Kidney (tissue), 14 donors: ENCODE data around the gene MYL6B. TPM values are rescaled to one million over a fixed set of nuclear protein-coding genes. Genes with fewer than 3 reads are reported as not detected.

ENCODE experiments used
- DNase-seq, 5 donors: peaks; one replicate each; pipeline ENCODE4 v3.0.0-alpha.2; 2013 to 2020
- FAIRE-seq: peaks from 2 replicates; lab custom pipeline; 2012; peaks lifted over from hg19 to GRCh38; lab: Jason Lieb, UNC
- H3K27ac ChIP-seq, 2 donors: one replicate each; pipeline ENCODE4 v1.7.0; 2013; ENCODE audit warnings: low read depth in 2 of 2, low read length in 2 of 2, inconsistent platforms in 1 of 2
- H3K27me3 ChIP-seq: one replicate; pipeline ENCODE4 v1.7.1; 2013; ENCODE audit warnings: low read length, inconsistent platforms; ENCODE audit not compliant: control insufficient read depth, insufficient read depth
- H3K36me3 ChIP-seq, 3 donors: one replicate each; pipeline versions ENCODE4 v1.7.0 to v1.7.1; 2013; ENCODE audit warnings: low read length in 3 of 3, control low read depth in 1 of 3, inconsistent platforms in 1 of 3; ENCODE audit not compliant: insufficient read depth in 3 of 3, control insufficient read depth in 2 of 3
- H3K4me1 ChIP-seq, 3 donors: one replicate each; pipeline versions ENCODE4 v1.7.0 to v1.7.1; 2013; ENCODE audit warnings: low read length in 3 of 3, inconsistent platforms in 1 of 3, low read depth in 1 of 3; ENCODE audit not compliant: control insufficient read depth in 2 of 3, insufficient read depth in 2 of 3
- H3K4me3 ChIP-seq, 3 donors: one replicate each; pipeline versions ENCODE4 v1.7.0 to v1.8.1; 2013; ENCODE audit warnings: low read length in 3 of 3, control low read depth in 1 of 3, inconsistent platforms in 1 of 3
- H3K9ac ChIP-seq, 3 donors: one replicate each; pipeline versions ENCODE4 v1.7.0 to v1.7.1; 2013; ENCODE audit warnings: low read length in 3 of 3, control low read depth in 1 of 3, inconsistent platforms in 1 of 3
- H3K9me3 ChIP-seq, 3 donors: one replicate each; pipeline versions ENCODE4 v1.7.0 to v1.7.1; 2013; ENCODE audit warnings: low read length in 3 of 3, control low read depth in 1 of 3, inconsistent platforms in 1 of 3; ENCODE audit not compliant: control insufficient read depth in 2 of 3, insufficient read depth in 1 of 3
- intact Hi-C: fragments of 100-400 bp; cut with DNase I; formaldehyde crosslinking; loops from one replicate; pipeline ENCODE4 v1.11.1; 2022
- polyA plus RNA-seq: library from polyadenylated mRNA; stranded (reverse); fragments of 350-450 nt; fragmentation: Illumina TruSeq; extraction: RNeasy Lipid Tissue Mini Kit (QIAGEN cat#74804); gene quantifications from one replicate; pipeline ENCODE4 v1.2.3, GENCODE V29; 2014; ENCODE audit warnings: low read depth, low replicate concordance; ENCODE audit not compliant: insufficient read depth
- total RNA-seq: library from RNA; stranded (reverse); fragmentation: NEBNext Ultra II Directional; extraction: Animal tissue kit (Norgen Biotek cat#: 25700); gene quantifications from one replicate; pipeline ENCODE4 v1.2.1, GENCODE V29; 2021
- TF ChIP-seq, protein P1 (sequence below): IDR thresholded peaks from 3 replicates; pipeline ENCODE4 v1.5.1; 2012; ENCODE audit warnings: mild to moderate bottlenecking, moderate library complexity, borderline replicate concordance; ENCODE audit not compliant: insufficient read depth; ENCODE audit errors: extremely low read depth
- donor health status: control.
- donor health status: control.
- donor health status: control.
- donor health status: control.
- donor health status: control.
- donor health status: DM: yes; HTN: yes; CAD: no.
- donor health status: Normal renal cell carcinoma (clear cell type).

Gene MYL6B
- total and polyA plus RNA-seq, 2 donors from 2014 or later = 48.2 to 142 TPM

DNA sequence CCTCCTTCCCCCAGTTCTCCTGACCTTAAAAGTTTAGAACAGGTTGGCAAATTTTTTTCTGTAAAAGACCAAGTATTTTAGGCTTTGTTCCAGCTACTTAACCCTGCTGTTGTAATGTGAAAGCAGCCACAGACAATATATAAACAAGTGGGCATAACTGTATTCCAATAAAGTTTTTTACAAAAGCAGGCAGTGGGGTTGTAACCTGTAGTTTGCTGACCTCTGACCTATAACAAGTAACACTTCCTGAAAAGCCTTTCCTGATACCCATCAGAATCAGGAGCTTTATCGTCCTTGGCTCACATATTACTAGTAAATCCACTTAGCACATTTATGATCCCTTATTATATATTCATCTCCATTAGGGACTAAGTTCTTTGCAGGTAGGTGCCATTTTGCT is 50.0 kb downstream of the MYL6B start:
- no peaks in the 10 kb centered on the region for H3K4me1 ChIP-seq
- H3K4me3 ChIP-seq = no peak overlapping the region
- intact Hi-C loops = no loop called here
- DNase-seq (no peak), FAIRE-seq (no peak)
- no peaks in the 10 kb centered on the region for H3K27me3 ChIP-seq
- no peak overlapping the region for H3K27ac ChIP-seq
- no peaks in the 10 kb centered on the region for H3K9me3 ChIP-seq
- H3K36me3 ChIP-seq = peaks cover 4 to 26% (median 15%) of the 10 kb centered on the region in 3 donors
- no peak overlapping the region for H3K9ac ChIP-seq
- TF ChIP-seq, protein P1, sequence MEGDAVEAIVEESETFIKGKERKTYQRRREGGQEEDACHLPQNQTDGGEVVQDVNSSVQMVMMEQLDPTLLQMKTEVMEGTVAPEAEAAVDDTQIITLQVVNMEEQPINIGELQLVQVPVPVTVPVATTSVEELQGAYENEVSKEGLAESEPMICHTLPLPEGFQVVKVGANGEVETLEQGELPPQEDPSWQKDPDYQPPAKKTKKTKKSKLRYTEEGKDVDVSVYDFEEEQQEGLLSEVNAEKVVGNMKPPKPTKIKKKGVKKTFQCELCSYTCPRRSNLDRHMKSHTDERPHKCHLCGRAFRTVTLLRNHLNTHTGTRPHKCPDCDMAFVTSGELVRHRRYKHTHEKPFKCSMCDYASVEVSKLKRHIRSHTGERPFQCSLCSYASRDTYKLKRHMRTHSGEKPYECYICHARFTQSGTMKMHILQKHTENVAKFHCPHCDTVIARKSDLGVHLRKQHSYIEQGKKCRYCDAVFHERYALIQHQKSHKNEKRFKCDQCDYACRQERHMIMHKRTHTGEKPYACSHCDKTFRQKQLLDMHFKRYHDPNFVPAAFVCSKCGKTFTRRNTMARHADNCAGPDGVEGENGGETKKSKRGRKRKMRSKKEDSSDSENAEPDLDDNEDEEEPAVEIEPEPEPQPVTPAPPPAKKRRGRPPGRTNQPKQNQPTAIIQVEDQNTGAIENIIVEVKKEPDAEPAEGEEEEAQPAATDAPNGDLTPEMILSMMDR = no peak

DNA sequence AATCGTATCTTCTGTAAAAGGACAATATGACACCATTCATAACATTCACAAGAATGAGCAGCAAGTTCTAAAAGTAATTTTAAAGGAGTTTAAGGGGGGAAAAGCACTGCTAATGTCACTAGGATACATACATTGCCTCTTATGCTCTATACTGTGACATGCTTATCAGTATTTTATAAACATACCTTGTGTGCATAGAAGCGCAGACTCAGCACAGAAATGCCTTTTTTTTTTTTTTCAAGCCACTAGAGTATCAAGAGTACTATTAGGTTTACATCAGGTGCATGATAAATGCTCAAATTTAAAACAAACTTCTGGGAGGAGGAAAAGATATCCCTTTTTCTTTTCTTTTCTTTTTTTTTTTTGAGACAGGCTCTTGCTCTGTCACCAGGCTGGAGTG is 50.5 kb downstream of the MYL6B start:
- Histone ChIP-seq H3K4me1 (no peaks in the 10 kb centered on the region), H3K27ac (no peak overlapping the region)
- TF ChIP-seq, protein P1 = no peak

DNA sequence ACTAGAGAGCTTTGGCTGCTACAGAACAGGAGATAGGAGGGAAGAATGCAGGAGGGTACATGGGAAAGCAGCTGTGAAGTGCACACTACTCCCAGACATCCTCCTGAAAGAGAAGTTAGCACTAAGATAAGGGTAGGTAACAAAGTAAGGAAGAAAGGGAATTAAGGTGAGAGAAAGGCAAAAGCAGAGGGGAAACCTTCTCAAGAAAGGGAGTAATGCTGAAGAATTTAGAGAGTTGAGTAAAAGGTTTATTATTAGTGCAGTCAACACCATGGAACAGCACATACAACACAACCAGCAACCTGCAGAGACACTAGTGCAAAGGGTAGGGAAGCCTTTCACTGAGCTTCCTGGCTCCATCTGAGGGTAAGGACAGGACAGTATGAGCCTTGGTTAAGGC is 51.9 kb downstream of the MYL6B start:
- Histone ChIP-seq H3K9ac (no peak overlapping the region), H3K4me3 (no peak overlapping the region), H3K27ac (no peak overlapping the region), H3K36me3 (peaks cover 11 to 34% (median 25%) of the 10 kb centered on the region in 3 donors), H3K9me3 (no peaks in the 10 kb centered on the region), H3K4me1 (no peaks in the 10 kb centered on the region), H3K27me3 (no peaks in the 10 kb centered on the region)
- no peak for FAIRE-seq
- TF ChIP-seq, protein P1 = no peak
- intact Hi-C loops = no loop called here
- DNase-seq = no peak

More for the DNA sequence above, 50.5 kb downstream of the MYL6B start:
- intact Hi-C loops = no loop called here
- Histone ChIP-seq H3K27me3 (no peaks in the 10 kb centered on the region), H3K36me3 (peaks cover 8 to 30% (median 20%) of the 10 kb centered on the region in 3 donors), H3K4me3 (no peak overlapping the region), H3K9me3 (no peaks in the 10 kb centered on the region), H3K9ac (no peak overlapping the region)
- no peak for DNase-seq
- FAIRE-seq = no peak

DNA sequence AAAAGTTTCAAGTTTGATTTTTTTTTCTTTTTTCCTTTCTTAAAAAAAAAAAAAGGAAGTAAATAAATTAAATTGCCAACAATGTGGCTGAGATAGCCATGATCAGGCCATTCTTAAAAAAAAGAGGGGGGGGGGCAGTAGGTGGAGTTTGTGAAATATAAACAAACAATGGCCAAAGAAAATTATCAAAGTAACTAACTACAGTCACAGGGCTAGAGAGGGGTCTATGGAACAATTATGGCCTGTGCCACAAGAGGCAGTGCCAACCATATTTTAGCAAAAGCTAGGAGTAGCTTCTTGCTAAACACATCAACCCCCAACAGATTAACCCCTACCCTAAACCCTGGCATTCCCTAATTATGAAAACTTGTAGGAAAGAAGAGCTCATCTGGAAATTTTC is 53.1 kb downstream of the MYL6B start:
- Histone ChIP-seq H3K4me3 (no peak overlapping the region), H3K36me3 (peaks cover 11 to 41% (median 32%) of the 10 kb centered on the region in 3 donors), H3K9me3 (no peaks in the 10 kb centered on the region), H3K27ac (no peak overlapping the region), H3K27me3 (no peaks in the 10 kb centered on the region), H3K9ac (no peak overlapping the region), H3K4me1 (no peaks in the 10 kb centered on the region)
- no peak for DNase-seq
- FAIRE-seq = no peak
- TF ChIP-seq, protein P1 = no peak
- intact Hi-C loops = no loop called here
